VCaP (cell line): ENCODE data around the gene CPHXL2.

Experiments
- H3K27ac ChIP-seq: fragments of 450-650 bp; 2 replicates; pipeline ENCODE4 v1.5.1; 2017
- CTCF ChIP-seq: fragments of 450-650 bp; conservative IDR thresholded peaks from 2 replicates; pipeline ENCODE4 v1.5.1; 2017; ENCODE audit warnings: mild to moderate bottlenecking, moderate library complexity

The CPHXL2 gene

GRCh38 chr16:75644240-75645012 is 32.4 kb downstream of the CPHXL2 start:
- peak; percentile 40; the same call in 1 of the 2 replicates for TF ChIP-seq CTCF
- H3K27ac ChIP-seq: no peak overlapping the region

- no peak for TF ChIP-seq CTCF
- H3K27ac ChIP-seq: no peak overlapping the region
These were observed 36.2 kb downstream of the CPHXL2 start for GRCh38 chr16:75640598-75640997.

GRCh38 chr16:75635036-75635435 is 41.8 kb downstream of the CPHXL2 start:
- TF ChIP-seq CTCF: no peak
- H3K27ac ChIP-seq: no peak overlapping the region

GRCh38 chr16:75632857-75633256 is 44.0 kb downstream of the CPHXL2 start:
- TF ChIP-seq CTCF: no peak
- H3K27ac ChIP-seq: no peak overlapping the region

GRCh38 chr16:75630052-75630451 is 46.8 kb downstream of the CPHXL2 start:
- no peak for TF ChIP-seq CTCF

GRCh38 chr16:75629132-75629531 is 47.7 kb downstream of the CPHXL2 start:
- H3K27ac ChIP-seq: no peak overlapping the region
- TF ChIP-seq CTCF: no peak

More at GRCh38 chr16:75630052-75630451, 46.8 kb downstream of the CPHXL2 start:
- no peak overlapping the region for H3K27ac ChIP-seq

GRCh38 chr16:75628351-75628750 is 48.5 kb downstream of the CPHXL2 start:
- H3K27ac ChIP-seq: no peak overlapping the region

More at GRCh38 chr16:75628351-75628750, 48.5 kb downstream of the CPHXL2 start:
- TF ChIP-seq CTCF: no peak
